Limb (tissue), 2 donors: ENCODE results near the gene MSMP.

Experiments used
- DNase-seq, 2 donors: peaks; one replicate each; pipeline ENCODE4 v3.0.0-alpha.2; 2016; ENCODE audit errors: extremely low spot score in 2 of 2

The MSMP gene

DNA sequence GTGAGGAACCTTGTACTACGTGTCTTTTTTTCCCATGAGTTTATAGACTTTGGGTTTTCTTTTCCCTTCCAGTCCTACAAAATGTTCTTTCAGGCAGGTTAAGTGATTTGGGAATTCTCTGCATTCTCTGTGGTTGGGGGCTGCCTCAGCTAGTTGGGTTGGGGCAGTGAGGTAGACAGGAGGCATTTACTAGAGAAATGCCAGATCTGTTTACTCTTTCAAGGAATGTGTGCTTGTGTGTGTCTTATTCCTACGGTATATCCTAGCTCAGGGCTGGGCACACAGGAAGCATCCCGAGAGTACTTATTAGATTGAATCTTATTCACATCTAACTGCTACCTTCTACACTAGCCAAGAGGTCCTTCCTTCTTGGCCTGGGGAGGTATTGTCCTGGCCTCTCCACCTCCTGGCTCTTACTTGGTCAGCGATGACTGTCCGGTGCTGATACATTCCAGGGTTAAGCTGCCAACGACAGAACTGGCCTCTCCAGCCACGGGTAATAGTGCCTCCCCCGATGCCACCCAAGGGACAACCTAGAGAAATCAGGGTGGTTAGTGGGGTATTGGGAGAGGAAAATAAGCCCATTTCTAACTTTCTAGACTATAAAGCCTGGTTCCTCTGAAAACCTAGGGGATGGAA is 10.1 kb downstream of the MSMP start:
- no peak for DNase-seq

DNA sequence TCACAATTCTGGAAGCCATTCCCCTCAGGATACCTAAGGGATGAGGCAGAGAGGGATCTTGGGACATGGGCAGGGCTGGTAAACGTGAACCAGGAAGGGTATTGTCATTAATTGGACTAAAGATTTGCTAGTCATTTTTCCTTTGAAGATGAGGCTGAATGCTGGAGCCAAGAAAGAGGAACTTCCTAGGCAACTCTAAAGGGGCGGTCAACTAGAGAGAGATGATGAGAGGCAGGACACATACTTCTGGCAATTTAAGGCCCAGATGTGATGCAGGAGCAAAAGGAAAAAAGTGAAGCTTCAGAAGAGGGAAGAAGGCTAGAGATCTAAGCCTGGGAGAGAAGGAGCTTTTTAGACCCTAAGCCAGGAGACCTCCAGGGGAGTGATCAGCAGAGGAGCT is 10.6 kb downstream of the MSMP start:
- DNase-seq: no peak

DNA sequence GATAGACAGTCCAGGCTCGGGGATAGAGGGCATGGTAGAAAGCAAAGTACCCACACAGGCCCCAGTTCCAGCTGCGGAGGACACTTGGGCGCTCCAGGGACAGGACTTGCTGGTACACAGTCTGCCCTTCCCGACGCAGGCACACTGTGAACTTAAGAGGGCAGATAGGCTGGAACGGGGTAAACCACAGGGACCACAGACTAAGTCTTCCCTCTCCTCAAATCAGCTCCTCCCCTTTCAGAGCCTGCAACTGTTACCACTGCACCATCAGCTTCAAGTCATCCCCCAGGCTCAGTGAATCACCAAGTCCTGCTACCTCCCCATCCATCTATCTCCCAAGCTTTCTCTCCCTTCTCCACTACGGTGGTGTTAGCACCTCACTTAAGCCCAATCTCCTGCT is 12.3 kb downstream of the MSMP start:
- no peak for DNase-seq

DNA sequence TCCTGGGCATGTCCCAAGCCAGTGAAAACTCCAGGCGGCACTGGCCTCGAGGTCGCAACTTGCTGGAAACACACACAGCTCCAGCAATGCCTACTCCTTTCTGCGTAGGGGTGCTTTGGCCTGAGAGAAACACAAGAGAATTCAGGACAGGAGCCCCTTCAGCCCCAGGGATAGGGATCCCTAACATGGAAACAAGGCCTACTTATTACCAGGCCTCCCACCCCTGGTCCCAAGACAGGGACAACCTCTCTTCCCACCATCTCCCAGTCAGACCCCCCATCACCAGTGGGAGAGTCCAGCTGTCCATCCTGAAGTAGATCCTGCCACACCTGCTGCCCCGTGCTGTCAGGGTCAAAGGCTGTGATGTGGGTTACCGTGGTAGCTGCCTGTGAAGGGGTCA is 13.8 kb downstream of the MSMP start:
- DNase-seq: no peak

DNA sequence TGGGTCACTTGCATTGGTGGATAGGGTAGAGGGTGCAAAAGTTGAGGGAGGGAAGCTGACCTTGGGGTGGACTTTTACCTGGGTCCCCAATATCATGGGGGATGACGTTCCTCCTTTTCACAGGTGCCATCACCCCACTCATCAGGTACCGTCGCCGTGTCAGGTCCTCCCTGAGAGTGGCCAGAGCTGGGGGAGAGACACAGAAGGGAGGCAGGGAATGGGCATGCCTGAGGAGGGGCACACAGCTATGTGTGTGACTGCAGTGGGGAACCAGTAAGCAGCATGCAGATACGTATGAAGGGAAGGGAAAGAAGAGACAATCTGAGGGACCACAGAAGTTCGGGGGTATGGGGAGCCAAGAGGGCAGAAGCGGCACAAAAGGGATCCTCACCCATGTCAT is 15.2 kb downstream of the MSMP start:
- no peak for DNase-seq

- no peak for DNase-seq
Observed at GRCh38 chr9:35738186-35738585, 15.9 kb downstream of the MSMP start.

DNA sequence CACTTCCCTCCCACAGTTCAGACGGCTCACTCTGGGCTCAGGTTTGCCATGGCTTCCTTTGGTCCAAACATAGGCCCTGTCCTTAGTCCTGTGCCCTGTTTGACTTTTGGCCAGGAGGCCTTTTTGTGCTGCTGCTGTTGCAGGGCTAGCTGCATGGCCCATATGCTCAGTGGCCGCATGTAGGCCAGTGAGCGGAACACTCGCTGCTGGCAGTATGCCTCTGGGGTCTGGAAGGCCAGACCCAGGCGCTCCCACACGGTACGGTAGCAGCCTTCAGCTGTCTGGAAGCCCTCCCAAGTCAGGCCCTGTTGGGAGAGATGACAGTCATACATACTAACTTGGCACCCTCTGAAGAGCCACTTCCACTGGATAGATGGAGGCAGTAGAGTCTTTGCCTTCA is 16.9 kb downstream of the MSMP start:
- DNase-seq: no peak

- DNase-seq: peak; percentile 66 to 68
Observed at GRCh38 chr9:35736201-35736633, 17.9 kb downstream of the MSMP start.

DNA sequence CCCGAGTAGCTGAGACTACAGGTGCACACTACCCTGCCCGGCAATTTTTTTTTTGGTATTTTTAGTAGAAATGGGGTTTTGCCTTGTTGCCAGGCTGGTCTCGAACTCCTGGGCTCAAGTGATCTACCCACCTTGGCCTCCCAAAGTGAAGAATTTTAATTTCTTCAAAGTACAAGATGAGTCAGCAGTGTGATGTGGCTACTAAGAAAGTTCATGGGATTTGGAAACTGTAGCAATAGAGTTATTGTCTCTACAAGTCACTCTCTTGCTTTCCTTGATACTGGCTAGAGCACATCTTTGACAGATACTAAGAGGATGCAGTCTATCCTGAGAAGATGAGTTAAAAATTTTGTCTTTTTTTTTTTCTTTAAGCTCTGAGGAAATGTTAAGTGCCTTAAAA is 20.0 kb downstream of the MSMP start:
- no peak for DNase-seq

DNA sequence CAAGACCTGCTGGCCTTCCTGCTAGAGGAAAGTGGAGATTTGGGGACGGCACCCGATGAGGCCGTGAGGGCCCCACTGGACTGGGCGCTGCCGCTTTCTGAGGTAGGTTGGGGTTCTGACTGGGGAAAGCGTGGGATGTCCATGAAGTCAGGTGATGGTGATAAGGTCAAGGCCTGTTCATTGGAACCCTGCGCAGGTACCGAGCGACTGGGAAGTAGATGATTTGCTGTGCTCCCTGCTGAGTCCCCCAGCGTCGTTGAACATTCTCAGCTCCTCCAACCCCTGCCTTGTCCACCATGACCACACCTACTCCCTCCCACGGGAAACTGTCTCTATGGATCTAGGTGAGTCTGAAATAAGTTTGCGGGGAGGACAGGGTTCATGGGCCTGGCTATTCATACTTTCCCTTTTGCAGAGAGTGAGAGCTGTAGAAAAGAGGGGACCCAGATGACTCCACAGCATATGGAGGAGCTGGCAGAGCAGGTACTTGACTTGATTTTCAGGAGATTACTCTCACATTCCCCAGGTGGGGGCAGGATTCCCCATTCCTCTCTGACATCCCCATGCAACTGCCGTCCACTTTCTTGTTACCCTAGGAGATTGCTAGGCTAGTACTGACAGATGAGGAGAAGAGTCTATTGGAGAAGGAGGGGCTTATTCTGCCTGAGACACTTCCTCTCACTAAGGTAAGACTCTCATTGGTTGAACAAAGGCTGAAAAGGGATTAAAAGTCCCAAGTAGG is 21.1 kb downstream of the MSMP start:
- DNase-seq: no peak

GRCh38 chr9:35732185-35732799 is 21.8 kb downstream of the MSMP start, which contains the start of the genes CREB3 and TLN1:
TSS of gene CREB3 (plus strand) at chr9:35732666. CDS start at chr9:35732773, 107 bp downstream.
TSS of gene TLN1 (minus strand) at chr9:35732195. CDS start at chr9:35725694, 6,501 bp downstream.
- DNase-seq: peak; percentile 96 to 97

GRCh38 chr9:35731415-35732184 is 22.5 kb downstream of the MSMP start:
- no peak for DNase-seq

DNA sequence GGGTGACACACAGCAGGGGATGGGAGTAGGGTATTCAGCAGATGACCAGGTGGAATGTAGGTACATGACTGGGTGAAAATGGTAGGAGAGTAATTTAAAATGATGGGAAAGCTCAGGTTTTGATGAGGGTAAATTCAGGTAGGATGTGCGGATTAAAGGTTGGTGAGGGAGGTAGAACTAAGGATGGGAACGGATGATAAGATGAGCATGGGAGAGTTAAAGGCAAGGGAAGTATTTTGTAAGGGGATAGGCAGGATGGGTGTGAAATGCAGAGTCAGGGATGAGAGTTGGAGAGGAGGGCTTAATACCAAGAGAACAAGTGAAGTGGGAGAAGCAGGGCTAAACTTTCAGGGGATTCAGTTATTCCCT is 23.6 kb downstream of the MSMP start:
- no peak for DNase-seq

GRCh38 chr9:35729700-35730485 is 24.2 kb downstream of the MSMP start:
- peak in 1 of 2 donors; percentile 44 for DNase-seq

DNA sequence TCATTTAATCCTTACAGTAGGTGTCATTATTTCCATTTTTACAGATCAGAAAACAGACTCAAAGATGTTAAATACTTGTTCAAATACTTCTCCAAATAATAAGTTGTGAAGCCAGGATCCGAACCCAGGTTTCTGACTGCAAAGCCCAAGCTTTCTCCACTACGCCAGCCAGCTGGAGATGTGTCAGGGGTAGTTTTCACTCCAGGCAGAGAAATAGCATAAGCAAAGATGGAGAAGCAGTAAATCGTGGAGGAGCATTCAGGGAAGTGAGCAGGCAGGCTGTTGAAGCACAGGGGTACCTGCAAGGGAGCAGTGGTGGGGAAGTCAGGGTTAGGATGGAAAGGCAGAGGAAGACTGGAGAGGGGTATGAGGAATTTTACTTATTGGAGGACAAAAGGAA is 25.0 kb downstream of the MSMP start:
- DNase-seq: no peak

DNA sequence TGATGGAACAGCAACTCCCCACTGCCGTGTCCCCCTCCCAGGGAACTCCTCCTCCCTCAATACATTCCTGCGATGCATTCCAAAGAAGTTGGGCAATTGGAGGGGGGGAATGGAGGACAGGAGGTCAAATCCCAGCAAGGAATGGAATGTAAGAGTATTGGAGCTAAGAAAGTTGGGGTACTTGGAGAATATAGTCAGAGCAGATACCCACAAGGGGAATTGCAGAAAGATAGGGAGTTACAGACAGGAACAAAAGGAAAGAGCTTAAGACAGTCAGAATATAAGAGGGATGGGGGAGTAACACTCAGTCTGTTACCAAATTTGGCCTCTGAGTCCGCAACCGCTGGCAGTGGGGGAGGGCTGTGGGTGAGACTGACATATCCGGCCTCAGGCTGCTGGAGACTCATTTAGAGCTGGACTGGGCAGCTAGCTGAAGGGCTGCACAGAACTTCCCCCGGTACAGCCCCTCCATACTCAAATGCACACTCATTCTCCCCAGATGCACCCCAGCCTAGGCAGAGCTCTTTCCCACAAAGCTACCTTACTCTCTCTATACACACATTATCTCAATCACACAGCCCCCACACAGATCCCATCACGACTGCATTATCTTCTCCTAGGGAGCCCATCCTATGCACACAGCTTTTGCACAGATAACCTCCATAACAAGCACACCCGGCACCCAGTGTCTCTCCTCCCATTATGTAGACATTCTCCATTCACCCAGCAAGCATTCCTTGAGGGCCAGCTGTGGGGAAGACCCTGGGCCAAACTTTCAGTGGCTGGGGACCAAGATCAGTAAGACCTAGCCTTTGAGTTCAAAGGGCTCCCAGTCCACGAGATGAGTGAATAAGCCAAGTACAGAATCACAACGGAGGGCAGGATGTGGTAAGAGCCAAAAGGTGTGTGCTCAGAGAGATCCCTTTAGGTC is 25.8 kb downstream of the MSMP start:
- peak in 1 of 2 donors; percentile 52 for DNase-seq

DNA sequence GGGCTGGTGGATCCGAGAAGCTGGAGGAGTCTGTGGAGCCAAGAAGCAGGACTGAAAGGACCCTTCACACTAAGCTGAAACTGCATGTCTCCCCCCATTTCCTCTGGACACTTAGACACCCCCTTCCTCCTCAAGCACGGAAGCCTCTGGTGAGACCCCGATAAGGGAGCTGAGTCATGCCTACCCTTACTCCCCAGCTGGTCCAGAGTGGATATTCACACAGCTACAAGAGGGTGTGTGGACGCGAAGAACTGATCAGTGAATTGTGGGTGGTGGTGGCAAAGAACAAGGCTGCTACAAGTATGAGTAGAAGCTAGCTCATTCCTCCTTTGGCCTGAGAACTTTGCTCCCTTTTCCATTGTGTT is 26.4 kb downstream of the MSMP start:
- no peak for DNase-seq

DNA sequence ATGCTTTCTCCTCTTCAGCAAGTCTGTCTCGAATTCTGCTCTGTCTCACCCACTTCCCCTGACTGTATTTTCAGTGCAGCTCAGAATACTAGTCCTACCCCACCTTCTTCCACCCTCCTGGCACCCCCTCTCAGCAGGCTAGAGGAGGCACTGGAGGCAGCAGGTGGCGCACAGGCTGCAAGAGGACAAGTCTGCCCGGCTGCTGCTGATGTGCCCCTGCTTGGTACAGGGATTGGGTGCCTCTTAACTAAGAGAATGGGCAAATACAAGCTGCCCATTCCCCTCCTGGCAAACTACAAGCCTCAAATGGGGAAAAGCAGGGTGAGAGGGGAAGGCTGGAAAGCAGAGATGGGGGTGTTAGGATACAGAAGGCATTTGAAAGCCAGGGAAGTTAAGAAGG is 27.1 kb downstream of the MSMP start:
- DNase-seq: no peak

GRCh38 chr9:35725362-35725761 is 28.7 kb downstream of the MSMP start:
- no peak for DNase-seq

GRCh38 chr9:35723908-35724307 is 30.2 kb downstream of the MSMP start:
- DNase-seq: no peak
